ENCODE data around the gene MAPK4.

Gene MAPK4

DNA sequence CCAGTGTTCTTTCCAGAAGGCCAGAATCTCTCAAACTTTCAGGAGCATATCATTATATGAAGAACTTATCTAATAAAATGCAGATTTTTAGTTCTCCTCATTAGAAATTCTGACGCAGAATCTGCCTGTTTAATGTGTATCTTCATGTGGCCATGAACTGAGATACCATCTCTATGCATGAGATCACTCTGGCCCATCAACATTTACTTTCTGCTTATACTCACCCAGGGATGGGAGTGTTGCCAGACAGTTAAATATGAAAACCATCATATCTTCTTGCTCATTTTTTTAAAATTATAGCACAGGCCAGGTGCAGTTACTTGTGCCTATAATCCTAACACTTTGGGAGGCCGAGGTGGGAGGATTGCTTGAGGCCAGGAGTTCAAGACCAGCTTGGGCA lies 60.4 kb downstream of the MAPK4 start:
- no peaks in the 10 kb centered on the region for H4K20me1 ChIP-seq (ENCODE audit: insufficient read depth, low read length, poor library complexity, severe bottlenecking)
- H3K27me3 ChIP-seq (ENCODE audit: insufficient read depth, low read length, poor library complexity, severe bottlenecking), result no peaks in the 10 kb centered on the region
- no peaks in the 10 kb centered on the region for H3K9me3 ChIP-seq (ENCODE audit: insufficient read depth, low read depth, low read length)
- no peaks in the 10 kb centered on the region for H3K36me3 ChIP-seq (ENCODE audit: insufficient read depth, low read length)
- TF ChIP-seq, protein P1, sequence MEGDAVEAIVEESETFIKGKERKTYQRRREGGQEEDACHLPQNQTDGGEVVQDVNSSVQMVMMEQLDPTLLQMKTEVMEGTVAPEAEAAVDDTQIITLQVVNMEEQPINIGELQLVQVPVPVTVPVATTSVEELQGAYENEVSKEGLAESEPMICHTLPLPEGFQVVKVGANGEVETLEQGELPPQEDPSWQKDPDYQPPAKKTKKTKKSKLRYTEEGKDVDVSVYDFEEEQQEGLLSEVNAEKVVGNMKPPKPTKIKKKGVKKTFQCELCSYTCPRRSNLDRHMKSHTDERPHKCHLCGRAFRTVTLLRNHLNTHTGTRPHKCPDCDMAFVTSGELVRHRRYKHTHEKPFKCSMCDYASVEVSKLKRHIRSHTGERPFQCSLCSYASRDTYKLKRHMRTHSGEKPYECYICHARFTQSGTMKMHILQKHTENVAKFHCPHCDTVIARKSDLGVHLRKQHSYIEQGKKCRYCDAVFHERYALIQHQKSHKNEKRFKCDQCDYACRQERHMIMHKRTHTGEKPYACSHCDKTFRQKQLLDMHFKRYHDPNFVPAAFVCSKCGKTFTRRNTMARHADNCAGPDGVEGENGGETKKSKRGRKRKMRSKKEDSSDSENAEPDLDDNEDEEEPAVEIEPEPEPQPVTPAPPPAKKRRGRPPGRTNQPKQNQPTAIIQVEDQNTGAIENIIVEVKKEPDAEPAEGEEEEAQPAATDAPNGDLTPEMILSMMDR (conservative IDR thresholded peaks at IDR 0.05; ENCODE audit: low read length), result no peak
- TF ChIP-seq EZH2phosphoT487 (IDR thresholded peaks at IDR 0.05; ENCODE audit: borderline replicate concordance), result no peak
- no peaks in the 10 kb centered on the region for H3K9me2 ChIP-seq (replicated peaks; ENCODE audit: low read depth, low read length)
- H3K4me2 ChIP-seq (ENCODE audit: low read depth, low read length, poor library complexity, severe bottlenecking), result no peak overlapping the region
- no peaks in the 10 kb centered on the region for H3K79me2 ChIP-seq (ENCODE audit: insufficient read depth, low read length)
- H3K4me1 ChIP-seq (ENCODE audit: insufficient read depth, low read length, poor library complexity, severe bottlenecking), result no peaks in the 10 kb centered on the region
- no peak overlapping the region for H3K4me3 ChIP-seq (ENCODE audit: low read length, poor library complexity, severe bottlenecking)
- H2AFZ ChIP-seq (ENCODE audit: low read length), result no peak overlapping the region
- H3F3A ChIP-seq (ENCODE audit: low read depth), result no peaks in the 10 kb centered on the region
- no peak overlapping the region for H3K9ac ChIP-seq (ENCODE audit: low read depth, low read length, poor library complexity, severe bottlenecking)

DNA sequence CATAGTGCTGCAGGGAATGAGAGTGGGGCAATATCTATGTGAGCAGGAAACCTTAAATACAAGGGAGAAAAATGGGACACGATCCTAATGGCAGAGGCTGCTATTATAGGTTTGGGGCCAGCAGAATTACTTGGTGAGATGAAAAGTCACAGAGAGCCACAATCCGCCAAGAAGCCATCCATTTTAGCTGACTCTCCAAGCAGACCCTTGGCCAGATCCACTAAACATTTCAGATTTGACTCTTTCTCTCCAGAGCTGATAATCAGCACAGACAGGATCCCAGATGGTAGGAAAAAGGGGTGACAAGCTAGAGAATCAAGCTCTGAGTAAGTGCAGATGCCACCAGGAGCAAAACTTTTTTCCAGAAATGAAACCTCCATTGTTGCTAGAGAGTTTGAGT lies 61.5 kb downstream of the MAPK4 start:
- H3K4me1 ChIP-seq (ENCODE audit: insufficient read depth, low read length, poor library complexity, severe bottlenecking), result no peaks in the 10 kb centered on the region
- no peaks in the 10 kb centered on the region for H4K20me1 ChIP-seq (ENCODE audit: insufficient read depth, low read length, poor library complexity, severe bottlenecking)
- no peaks in the 10 kb centered on the region for H3K79me2 ChIP-seq (ENCODE audit: insufficient read depth, low read length)
- no peaks in the 10 kb centered on the region for H3K9me2 ChIP-seq (replicated peaks; ENCODE audit: low read depth, low read length)
- no peak overlapping the region for H2AFZ ChIP-seq (ENCODE audit: low read length)
- H3K27me3 ChIP-seq (ENCODE audit: insufficient read depth, low read length, poor library complexity, severe bottlenecking), result no peaks in the 10 kb centered on the region
- no peak overlapping the region for H3K9ac ChIP-seq (ENCODE audit: low read depth, low read length, poor library complexity, severe bottlenecking)
- H3K9me3 ChIP-seq (ENCODE audit: insufficient read depth, low read depth, low read length), result no peaks in the 10 kb centered on the region
- H3K4me3 ChIP-seq (ENCODE audit: low read length, poor library complexity, severe bottlenecking), result no peak overlapping the region
- no peak overlapping the region for H3K4me2 ChIP-seq (ENCODE audit: low read depth, low read length, poor library complexity, severe bottlenecking)
- H3K36me3 ChIP-seq (ENCODE audit: insufficient read depth, low read length), result no peaks in the 10 kb centered on the region
- no peak for TF ChIP-seq EZH2phosphoT487 (IDR thresholded peaks at IDR 0.05; ENCODE audit: borderline replicate concordance)
- TF ChIP-seq, protein P1 (conservative IDR thresholded peaks at IDR 0.05; ENCODE audit: low read length), result no peak
- H3F3A ChIP-seq (ENCODE audit: low read depth), result no peaks in the 10 kb centered on the region

DNA sequence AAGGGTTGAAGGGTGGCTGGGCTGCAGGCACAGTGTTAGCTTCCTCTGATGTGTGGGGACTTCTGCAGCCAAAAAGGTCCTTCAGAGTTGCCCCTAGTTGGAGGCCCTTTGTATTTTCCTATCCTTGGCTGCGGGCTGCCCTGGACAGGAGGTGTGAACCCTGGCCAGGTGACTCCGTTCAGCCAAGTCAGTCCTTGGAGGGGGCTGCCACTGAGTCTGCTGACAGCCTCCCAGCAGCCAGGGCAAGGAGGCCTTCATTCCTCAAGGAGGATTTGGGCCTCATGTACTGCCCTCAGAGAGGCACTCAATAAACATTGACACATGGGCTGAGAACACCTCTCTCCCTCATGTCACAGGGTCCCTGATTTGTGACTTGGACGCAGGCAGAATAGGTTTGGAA lies 62.4 kb downstream of the MAPK4 start:
- Histone ChIP-seq H3K9me3 (ENCODE audit: insufficient read depth, low read depth, low read length) (no peaks in the 10 kb centered on the region), H3K4me1 (ENCODE audit: insufficient read depth, low read length, poor library complexity, severe bottlenecking) (no peaks in the 10 kb centered on the region), H3K36me3 (ENCODE audit: insufficient read depth, low read length) (no peaks in the 10 kb centered on the region), H2AFZ (ENCODE audit: low read length) (no peak overlapping the region), H3K79me2 (ENCODE audit: insufficient read depth, low read length) (no peaks in the 10 kb centered on the region), H3K4me2 (ENCODE audit: low read depth, low read length, poor library complexity, severe bottlenecking) (no peak overlapping the region), H3F3A (ENCODE audit: low read depth) (no peaks in the 10 kb centered on the region), H3K4me3 (ENCODE audit: low read length, poor library complexity, severe bottlenecking) (no peak overlapping the region), H3K9ac (ENCODE audit: low read depth, low read length, poor library complexity, severe bottlenecking) (no peak overlapping the region), H3K27me3 (ENCODE audit: insufficient read depth, low read length, poor library complexity, severe bottlenecking) (no peaks in the 10 kb centered on the region), H3K9me2 (replicated peaks; ENCODE audit: low read depth, low read length) (no peaks in the 10 kb centered on the region), H4K20me1 (ENCODE audit: insufficient read depth, low read length, poor library complexity, severe bottlenecking) (no peaks in the 10 kb centered on the region)
- no peak for TF ChIP-seq EZH2phosphoT487 (IDR thresholded peaks at IDR 0.05; ENCODE audit: borderline replicate concordance)
- TF ChIP-seq, protein P1 (conservative IDR thresholded peaks at IDR 0.05; ENCODE audit: low read length), result no peak
